A673 (cell line): ENCODE measurements around the gene ADAMTS9. TPM values are rescaled to one million over a fixed set of nuclear protein-coding genes. Genes with fewer than 3 reads are reported as not detected.

Experiments
- BruUV-seq: library from RNA; stranded (reverse); fragments of 400-500 nt; replicated peaks from 2 replicates; lab custom pipeline; 2021; lab: Mats Ljungman, UMichigan
- CTCF ChIA-PET: fragments of 300-600 bp; sonication (Branson Sonifier 250); formaldehyde crosslinking; loops from one replicate; lab custom pipeline; 2022; ENCODE audit warnings: antibody characterized with exemption; lab: Charles Lee
- POLR2A ChIA-PET: fragments of 300-600 bp; sonication (Branson Sonifier 250); formaldehyde crosslinking; loops from one replicate; lab custom pipeline; 2022; ENCODE audit warnings: antibody characterized with exemption; ENCODE audit not compliant: low non-redundant PET; lab: Charles Lee
- DNase-seq: peaks from one replicate; pipeline ENCODE4 v3.0.0-alpha.2; 2015; ENCODE audit warnings: low spot score
- H3K27ac ChIP-seq: fragments of 200-600 bp; sonication (generic); 2 replicates; pipeline ENCODE4 v1.5.1; 2016; ENCODE audit warnings: mixed run types, low read depth, mild to moderate bottlenecking, mixed read lengths, antibody characterized with exemption, low read length; ENCODE audit not compliant: poor library complexity, severe bottlenecking
- H3K27me3 ChIP-seq: fragments of 200-600 bp; sonication (generic); replicated peaks from 2 replicates; pipeline ENCODE4 v1.6.1; 2017; ENCODE audit warnings: mixed run types, low read depth, mild to moderate bottlenecking, mixed read lengths, antibody characterized with exemption, low read length; ENCODE audit not compliant: insufficient read depth, poor library complexity
- H3K36me3 ChIP-seq: fragments of 200-600 bp; sonication (generic); 2 replicates; pipeline ENCODE4 v1.6.1; 2016; ENCODE audit warnings: mixed run types, mild to moderate bottlenecking, mixed read lengths, antibody characterized with exemption, low read length; ENCODE audit not compliant: insufficient read depth, poor library complexity, severe bottlenecking
- H3K4me1 ChIP-seq: fragments of 200-600 bp; sonication (generic); 2 replicates; pipeline ENCODE4 v1.6.1; 2017; ENCODE audit warnings: mixed run types, mild to moderate bottlenecking, mixed read lengths, antibody characterized with exemption, low read length; ENCODE audit not compliant: insufficient read depth, poor library complexity, severe bottlenecking
- H3K4me3 ChIP-seq: fragments of 200-600 bp; sonication (generic); 2 replicates; pipeline ENCODE4 v1.5.1; 2016; ENCODE audit warnings: low read depth, mixed run types, mild to moderate bottlenecking, mixed read lengths, low read length; ENCODE audit not compliant: poor library complexity, severe bottlenecking
- H3K9me3 ChIP-seq: fragments of 200-600 bp; sonication (generic); 2 replicates; pipeline ENCODE4 v1.6.1; 2016; ENCODE audit warnings: mixed run types, low read depth, mild to moderate bottlenecking, mixed read lengths, antibody characterized with exemption, low read length; ENCODE audit not compliant: poor library complexity, severe bottlenecking
- EZH2 ChIP-seq: fragments of 200-600 bp; sonication (generic); IDR thresholded peaks from 2 replicates; pipeline ENCODE4 v1.6.1; 2017; ENCODE audit warnings: borderline replicate concordance, low read depth, mild to moderate bottlenecking, mixed read lengths, antibody characterized with exemption, low read length; ENCODE audit not compliant: poor library complexity, severe bottlenecking
- intact Hi-C: fragments of 100-400 bp; cut with micrococcal nuclease; formaldehyde crosslinking; loops from one replicate; pipeline ENCODE4 v1.10.0; 2022; ENCODE audit not compliant: unreplicated experiment
- total RNA-seq: library from RNA; stranded (reverse); gene quantifications from 2 replicates; pipeline ENCODE4 v1.2.3, GENCODE V29; 2021
- TF ChIP-seq, protein P1 (sequence below): fragments of 300-800, 200-600 bp; sonication (generic); conservative IDR thresholded peaks from 2 replicates; pipeline ENCODE4 v1.5.1; 2017; ENCODE audit warnings: low read depth, mild to moderate bottlenecking, antibody characterized with exemption, low read length, moderate library complexity, mixed read lengths

ADAMTS9 gene
- total RNA-seq, 1 experiment from 2014 or later: 0.26 TPM

DNA sequence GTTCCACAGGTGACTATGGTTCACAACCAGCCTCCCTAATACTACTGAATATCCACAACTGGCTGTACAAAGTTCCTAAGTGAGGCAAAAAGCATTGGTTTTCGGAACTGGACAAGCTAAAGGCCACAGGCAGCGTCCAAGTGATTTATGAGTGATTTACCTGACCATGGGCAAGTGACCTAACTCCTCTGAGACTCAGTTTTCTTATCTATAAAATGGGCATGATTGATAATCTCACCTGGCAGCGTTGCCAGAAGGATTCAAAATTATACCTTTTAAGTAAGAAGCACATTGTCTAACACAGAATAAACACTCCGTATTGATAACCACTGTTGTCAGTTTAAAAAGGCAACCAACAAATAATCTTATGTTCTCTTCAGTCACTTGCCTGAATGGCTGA, 29.8 kb downstream of the ADAMTS9 start:
- no peaks in the 10 kb centered on the region for H3K9me3 ChIP-seq
- no TSS peak for BruUV-seq
- no peak overlapping the region for H3K27ac ChIP-seq
- intact Hi-C loops: no loop called here
- H3K4me1 ChIP-seq: no peaks in the 10 kb centered on the region
- POLR2A ChIA-PET: no interaction called here
- no peaks in the 10 kb centered on the region for H3K27me3 ChIP-seq
- H3K36me3 ChIP-seq: no peaks in the 10 kb centered on the region
- DNase-seq: no peak
- no peak for TF ChIP-seq EZH2
- TF ChIP-seq, protein P1, sequence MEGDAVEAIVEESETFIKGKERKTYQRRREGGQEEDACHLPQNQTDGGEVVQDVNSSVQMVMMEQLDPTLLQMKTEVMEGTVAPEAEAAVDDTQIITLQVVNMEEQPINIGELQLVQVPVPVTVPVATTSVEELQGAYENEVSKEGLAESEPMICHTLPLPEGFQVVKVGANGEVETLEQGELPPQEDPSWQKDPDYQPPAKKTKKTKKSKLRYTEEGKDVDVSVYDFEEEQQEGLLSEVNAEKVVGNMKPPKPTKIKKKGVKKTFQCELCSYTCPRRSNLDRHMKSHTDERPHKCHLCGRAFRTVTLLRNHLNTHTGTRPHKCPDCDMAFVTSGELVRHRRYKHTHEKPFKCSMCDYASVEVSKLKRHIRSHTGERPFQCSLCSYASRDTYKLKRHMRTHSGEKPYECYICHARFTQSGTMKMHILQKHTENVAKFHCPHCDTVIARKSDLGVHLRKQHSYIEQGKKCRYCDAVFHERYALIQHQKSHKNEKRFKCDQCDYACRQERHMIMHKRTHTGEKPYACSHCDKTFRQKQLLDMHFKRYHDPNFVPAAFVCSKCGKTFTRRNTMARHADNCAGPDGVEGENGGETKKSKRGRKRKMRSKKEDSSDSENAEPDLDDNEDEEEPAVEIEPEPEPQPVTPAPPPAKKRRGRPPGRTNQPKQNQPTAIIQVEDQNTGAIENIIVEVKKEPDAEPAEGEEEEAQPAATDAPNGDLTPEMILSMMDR: no peak
- CTCF ChIA-PET: no interaction called here
- no peak overlapping the region for H3K4me3 ChIP-seq

DNA sequence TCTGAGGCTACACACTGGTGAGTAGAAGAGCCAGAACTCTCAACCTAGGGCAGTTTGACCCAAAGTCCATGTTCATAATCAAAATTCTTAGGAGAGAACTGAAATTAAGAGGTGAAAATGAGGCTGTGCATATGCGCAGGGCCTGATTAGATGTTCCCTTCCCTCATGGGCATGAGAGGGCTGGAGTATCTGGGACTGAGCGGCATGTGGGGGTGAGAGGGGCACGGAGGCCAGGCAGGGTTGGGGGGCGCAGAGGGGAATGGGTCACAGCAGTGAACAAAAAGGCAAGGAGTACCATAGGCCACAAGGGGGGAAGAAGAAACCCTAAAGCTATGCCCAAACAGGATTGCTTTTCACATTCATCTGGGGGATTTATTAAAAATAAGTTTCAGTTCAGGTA, 31.3 kb downstream of the ADAMTS9 start:
- no peak for TF ChIP-seq EZH2
- TF ChIP-seq, protein P1: no peak
- H3K4me1 ChIP-seq: no peaks in the 10 kb centered on the region
- H3K36me3 ChIP-seq: no peaks in the 10 kb centered on the region
- ChIA-PET CTCF (no interaction called here), POLR2A (no interaction called here)
- no TSS peak for BruUV-seq
- no peaks in the 10 kb centered on the region for H3K27me3 ChIP-seq
- H3K4me3 ChIP-seq: no peak overlapping the region
- no peak for DNase-seq
- intact Hi-C loops: no loop called here
- H3K27ac ChIP-seq: no peak overlapping the region
- H3K9me3 ChIP-seq: no peaks in the 10 kb centered on the region

DNA sequence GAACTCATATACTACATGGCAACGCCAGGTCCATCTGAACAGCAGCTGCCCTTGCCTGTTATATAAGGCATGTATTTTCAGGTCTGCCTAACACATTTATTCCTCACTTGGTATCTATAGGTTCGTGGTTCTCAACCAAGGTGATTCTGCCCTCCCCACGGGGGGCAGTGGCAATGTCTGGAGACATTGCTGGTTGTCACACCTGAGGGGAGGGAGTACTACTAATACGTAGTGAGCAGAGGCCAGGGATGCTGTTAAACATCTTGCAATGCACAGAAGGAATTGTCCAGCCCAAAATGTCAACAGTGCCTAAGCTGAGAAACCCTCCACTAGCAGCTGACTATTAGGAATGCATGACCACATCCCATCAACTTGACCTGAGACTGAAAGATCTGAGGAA, 32.6 kb downstream of the ADAMTS9 start:
- Histone ChIP-seq H3K36me3 (no peaks in the 10 kb centered on the region), H3K4me1 (no peaks in the 10 kb centered on the region), H3K27ac (no peak overlapping the region), H3K9me3 (no peaks in the 10 kb centered on the region), H3K27me3 (no peaks in the 10 kb centered on the region), H3K4me3 (no peak overlapping the region)
- no TSS peak for BruUV-seq
- no peak for TF ChIP-seq EZH2
- TF ChIP-seq, protein P1: no peak
- DNase-seq: no peak
- ChIA-PET CTCF (no interaction called here), POLR2A (no interaction called here)
- intact Hi-C loops: no loop called here
